GM12874 (cell line): ENCODE measurements around the gene GP1BA.

ENCODE experiments used
- TF ChIP-seq, protein P1 (sequence below): IDR thresholded peaks from 2 replicates; pipeline ENCODE4 v1.5.1; 2011; ENCODE audit warnings: low read depth, mild to moderate bottlenecking, control low read depth, low read length, moderate library complexity; ENCODE audit not compliant: insufficient read depth

The GP1BA gene

DNA sequence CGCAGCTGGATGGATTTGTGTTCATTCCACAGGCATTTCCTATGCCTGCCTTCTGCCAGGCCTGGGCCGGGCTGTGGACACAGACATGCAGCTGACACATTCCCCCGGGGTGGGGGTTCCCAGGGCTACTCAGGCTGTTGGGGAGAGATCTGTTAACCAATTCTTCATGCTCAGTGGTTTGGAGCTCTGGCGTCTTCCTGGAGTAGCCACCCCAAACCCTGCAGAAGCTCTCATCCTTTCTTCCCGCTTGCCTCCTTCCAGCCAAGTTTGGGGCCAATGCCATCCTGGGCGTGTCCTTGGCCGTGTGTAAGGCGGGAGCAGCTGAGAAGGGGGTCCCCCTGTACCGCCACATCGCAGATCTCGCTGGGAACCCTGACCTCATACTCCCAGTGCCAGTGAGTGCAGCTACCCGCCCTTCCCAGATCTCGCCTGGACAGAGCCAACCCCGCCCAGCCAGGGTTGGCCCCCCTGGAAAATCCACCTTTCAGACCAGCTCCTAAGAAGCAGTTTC is 21.4 kb downstream of the GP1BA start:
- TF ChIP-seq, protein P1, sequence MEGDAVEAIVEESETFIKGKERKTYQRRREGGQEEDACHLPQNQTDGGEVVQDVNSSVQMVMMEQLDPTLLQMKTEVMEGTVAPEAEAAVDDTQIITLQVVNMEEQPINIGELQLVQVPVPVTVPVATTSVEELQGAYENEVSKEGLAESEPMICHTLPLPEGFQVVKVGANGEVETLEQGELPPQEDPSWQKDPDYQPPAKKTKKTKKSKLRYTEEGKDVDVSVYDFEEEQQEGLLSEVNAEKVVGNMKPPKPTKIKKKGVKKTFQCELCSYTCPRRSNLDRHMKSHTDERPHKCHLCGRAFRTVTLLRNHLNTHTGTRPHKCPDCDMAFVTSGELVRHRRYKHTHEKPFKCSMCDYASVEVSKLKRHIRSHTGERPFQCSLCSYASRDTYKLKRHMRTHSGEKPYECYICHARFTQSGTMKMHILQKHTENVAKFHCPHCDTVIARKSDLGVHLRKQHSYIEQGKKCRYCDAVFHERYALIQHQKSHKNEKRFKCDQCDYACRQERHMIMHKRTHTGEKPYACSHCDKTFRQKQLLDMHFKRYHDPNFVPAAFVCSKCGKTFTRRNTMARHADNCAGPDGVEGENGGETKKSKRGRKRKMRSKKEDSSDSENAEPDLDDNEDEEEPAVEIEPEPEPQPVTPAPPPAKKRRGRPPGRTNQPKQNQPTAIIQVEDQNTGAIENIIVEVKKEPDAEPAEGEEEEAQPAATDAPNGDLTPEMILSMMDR = no peak

DNA sequence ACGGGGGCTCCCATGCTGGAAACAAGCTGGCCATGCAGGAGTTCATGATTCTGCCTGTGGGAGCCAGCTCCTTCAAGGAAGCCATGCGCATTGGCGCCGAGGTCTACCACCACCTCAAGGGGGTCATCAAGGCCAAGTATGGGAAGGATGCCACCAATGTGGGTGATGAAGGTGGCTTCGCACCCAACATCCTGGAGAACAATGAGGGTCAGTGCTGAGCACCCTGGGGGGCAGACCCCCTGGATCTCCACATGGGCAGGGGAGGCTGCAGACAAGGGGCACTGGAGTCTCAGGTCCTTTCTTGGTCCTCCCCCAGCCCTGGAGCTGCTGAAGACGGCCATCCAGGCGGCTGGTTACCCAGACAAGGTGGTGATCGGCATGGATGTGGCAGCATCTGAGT is 23.0 kb downstream of the GP1BA start:
- TF ChIP-seq, protein P1 = no peak

DNA sequence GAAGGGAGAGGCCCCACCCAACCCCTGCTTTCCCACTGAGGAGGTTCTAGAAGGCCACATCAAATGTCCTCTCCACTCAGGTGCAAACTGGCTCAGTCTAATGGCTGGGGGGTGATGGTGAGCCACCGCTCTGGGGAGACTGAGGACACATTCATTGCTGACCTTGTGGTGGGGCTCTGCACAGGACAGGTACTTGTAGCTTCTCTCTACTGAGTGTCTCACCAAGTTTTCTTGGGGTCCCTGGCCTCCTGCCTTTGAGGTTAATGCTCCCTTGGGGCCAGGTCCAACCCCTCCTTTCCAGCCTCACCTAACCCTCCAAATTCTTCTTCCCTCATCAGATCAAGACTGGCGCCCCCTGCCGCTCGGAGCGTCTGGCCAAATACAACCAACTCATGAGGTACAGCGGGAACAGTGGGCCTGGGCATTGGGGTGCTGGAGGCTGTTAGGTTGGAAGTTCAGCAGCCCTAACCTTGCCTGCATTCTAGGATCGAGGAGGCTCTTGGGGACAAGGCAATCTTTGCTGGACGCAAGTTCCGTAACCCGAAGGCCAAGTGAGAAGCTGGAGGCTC is 24.5 kb downstream of the GP1BA start:
- TF ChIP-seq, protein P1 = no peak

DNA sequence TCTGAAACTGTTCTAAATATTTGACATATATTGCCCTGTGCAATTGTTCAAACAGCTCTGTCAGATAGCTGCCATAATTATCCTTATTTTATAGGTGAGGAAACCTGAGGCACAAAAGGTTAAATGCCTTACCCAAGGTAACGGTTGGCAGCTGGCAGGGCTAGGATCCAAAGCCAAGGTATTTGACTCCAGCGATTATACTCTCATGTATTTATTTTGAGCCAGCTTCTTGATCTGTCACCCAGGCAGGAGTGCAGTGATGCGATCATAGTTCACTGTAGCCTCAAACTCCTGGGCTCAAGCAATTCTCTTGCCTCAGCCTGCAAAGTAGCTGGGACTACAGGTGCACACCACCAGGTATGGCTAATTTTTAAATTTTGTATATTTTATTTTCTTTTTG is 26.0 kb downstream of the GP1BA start:
- TF ChIP-seq, protein P1 = no peak

DNA sequence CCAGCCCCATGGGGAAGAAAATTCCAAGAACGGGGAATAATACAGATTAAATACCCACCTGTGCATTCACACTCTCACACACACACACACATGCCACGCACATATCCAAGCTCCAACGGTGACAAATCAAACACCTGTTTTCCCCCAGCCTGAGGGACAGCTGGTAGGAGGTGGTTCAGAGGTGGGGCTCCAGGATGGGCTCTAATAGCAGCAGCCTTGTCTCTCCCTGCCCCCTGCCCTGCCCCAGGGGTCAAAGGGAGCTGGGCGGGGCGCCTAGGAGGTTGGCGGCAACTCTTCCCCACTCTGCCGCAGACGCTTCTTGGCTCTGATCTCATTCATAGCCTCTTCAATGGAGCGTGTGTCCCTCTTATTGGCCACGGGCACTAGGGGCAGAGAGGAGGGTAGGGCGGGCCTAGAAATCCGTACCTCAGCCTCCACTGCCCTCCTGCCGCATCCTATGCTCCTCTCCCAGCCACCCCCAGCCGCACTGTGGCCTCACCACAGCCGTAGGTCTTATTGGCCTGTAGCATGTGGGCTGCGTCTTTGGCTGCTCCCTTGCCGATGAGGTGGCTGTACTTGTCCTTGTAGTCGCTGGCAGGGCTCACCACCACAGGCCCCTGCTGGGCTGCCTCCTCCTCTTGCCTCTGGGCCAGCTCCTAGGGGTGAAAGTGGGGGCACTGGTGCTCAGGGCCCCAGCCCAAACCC is 27.3 kb downstream of the GP1BA start:
- TF ChIP-seq, protein P1 = no peak

DNA sequence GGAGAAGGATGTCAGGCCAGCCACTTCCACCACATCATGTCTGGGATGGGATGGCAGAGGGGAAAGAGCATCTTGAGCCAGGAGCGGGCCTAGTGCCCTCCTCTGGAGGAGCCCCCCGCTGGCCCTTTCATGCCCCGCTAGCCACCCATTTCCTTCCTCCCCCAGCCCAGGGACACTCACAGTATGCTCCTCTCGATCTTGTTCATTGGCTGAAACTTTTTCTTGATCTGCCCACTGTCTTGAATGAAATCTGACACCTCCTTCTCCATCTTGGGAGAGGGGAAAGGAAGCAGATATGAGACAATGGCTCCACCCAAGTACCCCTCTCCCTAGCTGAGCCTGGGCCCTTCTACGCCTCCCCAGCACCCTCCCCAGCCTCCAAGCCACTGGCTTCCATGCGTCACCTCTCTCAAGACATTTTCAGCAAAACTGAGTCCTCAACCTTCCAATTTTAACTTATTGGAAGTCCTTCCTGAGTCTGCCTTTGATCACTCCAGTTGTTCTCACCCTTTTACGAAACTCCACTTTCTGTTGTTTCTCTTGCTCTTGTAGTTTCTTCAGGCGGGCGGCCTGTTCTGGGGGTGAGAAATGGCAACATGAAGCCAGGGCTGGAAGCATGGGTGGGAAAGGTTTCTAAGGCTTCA is 28.3 kb downstream of the GP1BA start:
- TF ChIP-seq, protein P1 = no peak

- TF ChIP-seq, protein P1 = no peak
Observed at GRCh38 chr17:4965311-4965986, 33.4 kb downstream of the GP1BA start.
